Effector memory CD4-positive, alpha-beta T cell (primary cell): Measurements from ENCODE around the gene DLX4.

Experiments
- DNase-seq, 3 donors: peaks; one replicate each; pipeline ENCODE4 v3.0.0-alpha.2; 2020
- H3K27ac ChIP-seq: 2 replicates; pipeline ENCODE4 v1.7.0; 2013; ENCODE audit warnings: mild to moderate bottlenecking, low read length, moderate library complexity; ENCODE audit not compliant: insufficient read depth, poor library complexity, severe bottlenecking
- H3K27me3 ChIP-seq: replicated peaks from 2 replicates; pipeline ENCODE4 v1.7.0; 2013; ENCODE audit warnings: mild to moderate bottlenecking, low read length; ENCODE audit not compliant: insufficient read depth, control insufficient read depth, poor library complexity, severe bottlenecking
- H3K36me3 ChIP-seq: 2 replicates; pipeline ENCODE4 v1.7.0; 2013; ENCODE audit warnings: mild to moderate bottlenecking, low read length, moderate library complexity; ENCODE audit not compliant: control insufficient read depth, insufficient read depth
- H3K4me1 ChIP-seq: 2 replicates; pipeline ENCODE4 v1.7.0; 2013; ENCODE audit warnings: low read length, mild to moderate bottlenecking; ENCODE audit not compliant: control insufficient read depth, insufficient read depth, poor library complexity, severe bottlenecking
- H3K4me3 ChIP-seq: 2 replicates; pipeline ENCODE4 v1.7.0; 2013; ENCODE audit warnings: low read length, low read depth, mild to moderate bottlenecking; ENCODE audit not compliant: insufficient read depth, poor library complexity, severe bottlenecking
- H3K9me3 ChIP-seq: 2 replicates; pipeline ENCODE4 v1.7.0; 2013; ENCODE audit warnings: mild to moderate bottlenecking, low read length, moderate library complexity; ENCODE audit not compliant: control insufficient read depth

The DLX4 gene

DNA sequence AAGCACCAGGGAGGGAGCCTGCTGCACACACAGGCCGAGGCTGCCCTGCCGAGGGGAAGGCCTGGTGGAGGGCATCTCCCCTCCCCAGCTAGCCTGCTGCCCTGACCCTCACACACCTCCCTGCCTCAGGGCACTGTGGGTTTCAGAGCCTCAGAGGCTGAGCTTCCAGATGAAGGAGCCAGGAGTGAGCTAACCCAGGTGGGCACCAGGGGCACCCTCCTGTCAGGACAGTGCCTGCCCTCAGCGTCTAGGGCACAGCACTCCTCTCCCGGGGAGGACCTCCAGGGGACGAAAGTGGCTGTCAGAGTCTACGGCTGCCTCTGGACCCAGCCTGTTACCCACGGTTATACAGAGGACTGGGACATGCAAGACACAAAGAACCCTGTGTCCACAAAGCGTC is 22.8 kb upstream of the DLX4 start:
- H3K9me3 ChIP-seq: no peaks in the 10 kb centered on the region
- peaks cover 9% of the 10 kb centered on the region for H3K27me3 ChIP-seq
- no peaks in the 10 kb centered on the region for H3K36me3 ChIP-seq
- H3K27ac ChIP-seq: no peak overlapping the region
- DNase-seq: no peak
- H3K4me1 ChIP-seq: no peaks in the 10 kb centered on the region
- H3K4me3 ChIP-seq: no peak overlapping the region

DNA sequence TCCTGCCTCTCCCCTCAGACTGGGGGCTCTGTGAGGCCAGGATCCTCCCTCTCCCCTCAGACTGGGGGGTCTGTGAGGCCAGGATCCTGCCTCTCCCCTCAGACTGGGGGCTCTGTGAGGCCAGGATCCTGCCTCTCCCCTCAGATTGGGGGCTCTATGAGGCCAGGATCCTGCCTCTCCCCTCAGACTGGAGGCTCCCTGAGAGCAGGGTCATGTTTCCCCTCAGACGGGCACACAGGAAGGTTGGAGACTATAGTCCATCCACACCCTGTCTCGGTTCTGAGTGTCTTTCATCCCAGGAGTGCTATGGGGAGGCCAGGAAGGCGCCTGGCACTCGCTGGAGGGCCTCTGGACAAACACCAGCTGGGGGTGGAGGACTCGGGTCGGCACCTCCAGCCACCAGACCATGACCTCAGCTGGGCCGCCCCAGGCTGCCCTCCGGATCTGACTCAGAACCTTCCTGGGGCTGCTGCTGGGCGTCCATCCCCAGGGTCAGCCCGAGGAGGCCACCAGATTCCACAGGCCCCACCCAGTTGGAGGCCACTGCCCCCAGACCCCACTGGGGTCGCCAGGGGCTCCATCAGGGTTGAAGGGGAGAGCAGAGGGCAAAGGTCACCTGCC is 21.9 kb upstream of the DLX4 start:
- no peaks in the 10 kb centered on the region for H3K9me3 ChIP-seq
- no peak overlapping the region for H3K4me3 ChIP-seq
- DNase-seq: no peak
- peaks cover 17% of the 10 kb centered on the region for H3K27me3 ChIP-seq
- no peak overlapping the region for H3K27ac ChIP-seq
- no peaks in the 10 kb centered on the region for H3K36me3 ChIP-seq
- H3K4me1 ChIP-seq: no peaks in the 10 kb centered on the region

DNA sequence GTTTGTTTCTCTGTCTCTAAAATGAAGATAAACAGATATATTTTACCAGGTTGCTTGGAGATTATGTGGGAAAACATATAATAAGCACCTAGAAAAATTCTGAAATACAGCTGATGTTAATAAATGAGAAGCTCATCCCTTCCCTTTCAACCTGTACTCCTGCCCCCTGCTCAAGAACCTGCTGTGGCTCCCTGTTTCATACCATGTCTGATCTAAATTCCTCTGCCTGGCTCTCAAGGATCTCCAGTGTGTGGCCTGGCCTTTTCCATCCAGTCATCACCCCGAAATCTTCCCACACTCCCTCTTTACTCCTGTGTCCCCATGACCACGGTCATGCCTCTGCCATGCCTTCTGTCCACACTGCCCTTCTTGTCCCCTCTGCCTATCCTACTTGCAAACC is 19.4 kb upstream of the DLX4 start:
- Histone ChIP-seq H3K4me1 (no peaks in the 10 kb centered on the region), H3K27ac (no peak overlapping the region), H3K9me3 (no peaks in the 10 kb centered on the region), H3K27me3 (peaks cover 12% of the 10 kb centered on the region), H3K36me3 (no peaks in the 10 kb centered on the region), H3K4me3 (no peak overlapping the region)
- DNase-seq: no peak

DNA sequence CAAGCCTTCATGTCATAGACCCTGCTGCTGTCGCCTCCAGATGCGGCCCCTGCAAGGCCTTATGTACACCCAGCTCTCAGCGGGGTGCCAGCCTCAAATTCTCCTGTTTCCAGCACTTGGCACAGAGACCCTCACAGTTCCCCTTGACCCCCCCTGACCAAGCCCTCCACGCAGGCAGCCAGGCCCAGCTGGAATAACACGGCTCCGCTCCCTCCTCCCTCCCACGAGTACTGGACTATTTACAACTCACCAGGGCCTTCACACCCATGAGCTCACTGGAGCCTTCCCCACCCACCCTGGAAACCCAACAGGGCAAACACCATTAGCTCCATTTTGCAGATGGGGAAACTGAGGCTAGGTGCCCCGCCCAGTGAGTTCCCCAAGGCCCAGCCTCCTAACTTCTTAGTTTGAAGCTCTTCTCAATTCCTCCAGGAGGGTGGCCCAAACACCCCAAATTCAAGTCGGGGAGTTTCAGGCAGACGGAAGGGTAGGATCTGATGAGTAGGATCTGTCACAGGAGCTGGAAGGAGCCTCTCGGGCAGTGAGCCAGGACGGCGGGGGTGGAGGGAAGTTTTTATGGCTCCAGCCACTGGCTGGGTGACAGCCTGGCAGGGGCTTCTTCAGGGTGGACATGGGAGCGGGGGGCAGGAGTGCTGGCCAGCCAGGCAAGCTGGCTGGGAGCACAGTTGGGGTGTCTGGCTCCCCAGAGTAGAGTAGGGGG is 17.5 kb upstream of the DLX4 start:
- Histone ChIP-seq H3K27ac (no peak overlapping the region), H3K9me3 (no peaks in the 10 kb centered on the region), H3K4me1 (no peaks in the 10 kb centered on the region), H3K4me3 (no peak overlapping the region), H3K36me3 (no peaks in the 10 kb centered on the region), H3K27me3 (peaks cover 11% of the 10 kb centered on the region)
- DNase-seq: no peak

GRCh38 chr17:49952209-49952911 is 16.6 kb upstream of the DLX4 start:
- peak; percentile 44 to 65 (median 61) for DNase-seq
- Histone ChIP-seq H3K4me3 (no peak overlapping the region), H3K9me3 (no peaks in the 10 kb centered on the region), H3K36me3 (no peaks in the 10 kb centered on the region), H3K4me1 (no peaks in the 10 kb centered on the region), H3K27me3 (peaks cover 11% of the 10 kb centered on the region), H3K27ac (no peak overlapping the region)

GRCh38 chr17:49952912-49953497 is 16.0 kb upstream of the DLX4 start:
- H3K27ac ChIP-seq: no peak overlapping the region
- no peaks in the 10 kb centered on the region for H3K9me3 ChIP-seq
- no peak overlapping the region for H3K4me3 ChIP-seq
- no peaks in the 10 kb centered on the region for H3K4me1 ChIP-seq
- H3K27me3 ChIP-seq: peaks cover 11% of the 10 kb centered on the region
- DNase-seq: no peak
- H3K36me3 ChIP-seq: no peaks in the 10 kb centered on the region

DNA sequence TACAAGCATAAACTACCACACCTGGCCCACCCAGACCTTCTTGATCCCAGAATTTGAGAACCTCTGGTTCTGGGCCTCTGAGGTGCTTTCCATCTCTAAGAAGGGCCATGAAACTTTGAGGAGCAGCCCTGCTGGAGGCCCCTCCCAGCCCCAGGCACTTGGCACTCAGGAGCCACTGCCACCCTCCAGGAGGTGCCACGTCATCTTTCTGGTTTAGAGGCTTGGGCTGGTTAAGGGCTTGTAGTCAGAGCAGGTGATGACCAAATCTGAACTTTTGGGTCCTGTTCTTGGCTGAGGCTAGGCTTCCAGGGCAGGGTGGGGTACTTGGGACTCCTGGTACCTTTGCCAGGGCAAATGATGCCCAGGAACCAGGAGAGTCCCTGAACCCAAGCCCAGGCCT is 13.8 kb upstream of the DLX4 start:
- no peak overlapping the region for H3K27ac ChIP-seq
- no peaks in the 10 kb centered on the region for H3K36me3 ChIP-seq
- no peaks in the 10 kb centered on the region for H3K9me3 ChIP-seq
- no peak for DNase-seq
- no peaks in the 10 kb centered on the region for H3K4me1 ChIP-seq
- no peak overlapping the region for H3K4me3 ChIP-seq
- peaks cover 11% of the 10 kb centered on the region for H3K27me3 ChIP-seq

DNA sequence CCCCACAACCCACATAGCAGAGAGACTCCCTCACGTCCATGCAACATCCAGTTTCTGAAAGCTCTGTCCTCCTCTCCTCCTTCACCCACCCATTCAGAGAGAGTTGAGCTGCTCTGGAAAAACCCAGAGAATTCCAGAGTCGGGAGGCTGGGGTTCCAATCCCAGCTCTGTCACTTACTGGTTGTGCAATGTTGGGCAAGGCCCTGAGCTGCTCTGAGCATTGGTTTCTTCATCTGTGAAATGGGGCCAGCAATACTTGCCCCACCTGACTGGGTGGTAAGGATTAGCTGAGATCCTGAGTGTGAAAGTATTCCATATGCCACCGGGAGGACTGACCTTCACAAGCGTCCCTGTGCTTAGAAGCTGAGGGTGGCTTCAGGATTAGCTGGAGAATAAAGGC is 12.2 kb upstream of the DLX4 start:
- DNase-seq: no peak
- no peak overlapping the region for H3K4me3 ChIP-seq
- H3K4me1 ChIP-seq: no peaks in the 10 kb centered on the region
- H3K27me3 ChIP-seq: peaks cover 9% of the 10 kb centered on the region
- H3K27ac ChIP-seq: no peak overlapping the region
- no peaks in the 10 kb centered on the region for H3K36me3 ChIP-seq
- H3K9me3 ChIP-seq: no peaks in the 10 kb centered on the region

- Histone ChIP-seq H3K4me3 (no peak overlapping the region), H3K27me3 (peaks cover 5% of the 10 kb centered on the region), H3K4me1 (no peaks in the 10 kb centered on the region), H3K9me3 (no peaks in the 10 kb centered on the region), H3K27ac (no peak overlapping the region), H3K36me3 (no peaks in the 10 kb centered on the region)
- no peak for DNase-seq
Measured at GRCh38 chr17:49957350-49957749, 11.6 kb upstream of the DLX4 start.

GRCh38 chr17:49958723-49959122 is 10.3 kb upstream of the DLX4 start:
- H3K4me1 ChIP-seq: peaks cover 3% of the 10 kb centered on the region
- H3K4me3 ChIP-seq: no peak overlapping the region
- H3K36me3 ChIP-seq: no peaks in the 10 kb centered on the region
- no peak for DNase-seq
- peaks cover 18% of the 10 kb centered on the region for H3K27me3 ChIP-seq
- no peaks in the 10 kb centered on the region for H3K9me3 ChIP-seq
- no peak overlapping the region for H3K27ac ChIP-seq
